Uterus (tissue), 4 donors: Measurements from ENCODE around the gene ETV7. TPM values are rescaled to one million over a fixed set of nuclear protein-coding genes. Genes with fewer than 3 reads are reported as not detected.

ENCODE experiments used
- DNase-seq, 2 donors: peaks; one replicate each; pipeline ENCODE4 v3.0.0-alpha.2; 2019 to 2020
- H3K27ac ChIP-seq, 2 donors: fragments of 200-600 bp; sonication (generic); 1 replicate in 1 of 2; 2 replicates in 1 of 2; pipeline ENCODE4 v1.5.1; 2016 to 2018
- H3K27me3 ChIP-seq, 2 donors: fragments of 200-600 bp; sonication (generic); one replicate each; pipeline ENCODE4 v1.5.1; 2018 to 2019; ENCODE audit warnings: control low read depth in 1 of 2
- H3K36me3 ChIP-seq, 2 donors: fragments of 200-600 bp; sonication (generic); one replicate each; pipeline ENCODE4 v1.5.1; 2019; ENCODE audit warnings: control low read depth in 1 of 2
- H3K4me1 ChIP-seq, 2 donors: fragments of 200-600 bp; sonication (generic); one replicate each; pipeline ENCODE4 v1.5.1; 2018 to 2019; ENCODE audit warnings: control low read depth in 1 of 2
- H3K4me3 ChIP-seq, 2 donors: fragments of 200-600 bp; sonication (generic); 1 replicate in 1 of 2; 2 replicates in 1 of 2; pipeline ENCODE4 v1.5.1; 2018 to 2019; ENCODE audit warnings: mild to moderate bottlenecking in 1 of 2
- H3K9me3 ChIP-seq, 2 donors: fragments of 200-600 bp; sonication (generic); one replicate each; pipeline ENCODE4 v1.5.1; 2019; ENCODE audit warnings: control low read depth in 1 of 2
- CTCF ChIP-seq, 4 experiments: fragments of 200-600 bp in 2 of 4; fragments of 450-650 bp in 2 of 4; sonication (generic) in 2 of 4; IDR thresholded peaks; one replicate each; pipeline ENCODE4 v1.5.1; 2016 to 2019; ENCODE audit warnings: antibody characterized with exemption in 4 of 4, mild to moderate bottlenecking in 2 of 4, moderate library complexity in 1 of 4
- POLR2A ChIP-seq, 2 donors: fragments of 450-650 bp; IDR thresholded peaks; one replicate each; pipeline ENCODE4 v1.6.1; 2016; ENCODE audit warnings: antibody characterized with exemption in 2 of 2, mild to moderate bottlenecking in 1 of 2, moderate library complexity in 1 of 2
- intact Hi-C: fragments of 100-400 bp; cut with DNase I; formaldehyde crosslinking; loops from one replicate; pipeline ENCODE4 v1.15.1; 2023; ENCODE audit warnings: low total_unique reads
- total RNA-seq, 4 donors: library from RNA; depleted of rRNA in 3 of 4; stranded (reverse); fragments of >200 nt in 3 of 4; gene quantifications; one replicate each; pipeline versions ENCODE4 v1.1.0 to v1.2.4, GENCODE V29; 2014 to 2023
- donor health status: DM: yes; HTN: yes; CAD: no.

The ETV7 gene
- total RNA-seq, 4 donors from 2014 or later, result 1.3 TPM; not detected in 3

DNA sequence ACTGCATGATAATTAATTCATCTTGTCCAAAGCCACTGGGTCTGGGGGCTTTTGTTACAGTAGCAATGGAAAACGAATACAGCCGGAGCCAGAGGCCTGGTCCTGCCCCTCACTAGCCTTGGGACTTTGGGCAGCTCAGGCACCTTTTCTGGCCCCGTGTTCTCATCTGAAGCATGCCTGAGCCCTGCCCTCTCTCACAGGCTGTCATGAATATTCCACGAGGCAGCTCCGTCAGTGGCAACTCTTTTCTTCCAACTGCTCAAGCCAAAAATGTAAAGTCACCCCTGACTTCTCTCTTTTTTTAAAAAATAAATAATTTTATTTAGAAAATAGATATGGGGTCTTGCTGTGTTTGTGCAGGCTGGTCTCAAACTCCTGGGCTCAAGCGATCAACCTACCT is 56.1 kb downstream of the ETV7 start:
- H3K36me3 ChIP-seq, result no peaks in the 10 kb centered on the region
- H3K4me1 ChIP-seq, result no peaks in the 10 kb centered on the region
- no peak for DNase-seq
- no peak for TF ChIP-seq CTCF (IDR thresholded peaks at IDR 0.05)
- TF ChIP-seq POLR2A (IDR thresholded peaks at IDR 0.05), result no peak
- no peaks in the 10 kb centered on the region for H3K9me3 ChIP-seq
- intact Hi-C loops, result no loop called here
- H3K4me3 ChIP-seq, result no peak overlapping the region
- no peaks in the 10 kb centered on the region for H3K27me3 ChIP-seq
- no peak overlapping the region for H3K27ac ChIP-seq

DNA sequence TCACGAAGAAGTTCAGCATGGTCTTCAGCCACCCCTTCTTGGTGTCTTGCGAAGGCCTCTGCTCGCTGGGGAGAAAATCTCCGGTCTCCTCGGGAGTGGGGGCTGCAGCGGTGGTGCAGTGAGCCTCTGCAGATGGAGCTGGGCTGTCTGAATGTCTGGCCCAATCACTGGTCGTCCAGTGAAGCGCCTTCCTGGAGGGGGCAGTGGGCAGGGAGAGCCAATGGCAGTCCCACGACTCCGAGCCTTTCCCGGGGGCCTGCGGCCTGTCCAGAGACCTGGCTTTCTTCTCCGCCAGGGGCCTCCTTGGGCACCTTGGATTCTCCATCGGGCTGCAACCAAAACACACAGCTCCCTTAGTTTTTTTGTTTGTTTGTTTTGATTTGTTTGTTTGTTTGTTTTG is 57.1 kb downstream of the ETV7 start:
- TF ChIP-seq CTCF (IDR thresholded peaks at IDR 0.05) (no peak), POLR2A (IDR thresholded peaks at IDR 0.05) (no peak)
- intact Hi-C loops, result no loop called here
- Histone ChIP-seq H3K9me3 (no peaks in the 10 kb centered on the region), H3K36me3 (no peaks in the 10 kb centered on the region), H3K27ac (no peak overlapping the region), H3K4me3 (no peak overlapping the region), H3K4me1 (no peaks in the 10 kb centered on the region), H3K27me3 (no peaks in the 10 kb centered on the region)
- DNase-seq, result no peak

GRCh38 chr6:36329798-36330291 is 57.6 kb downstream of the ETV7 start:
- H3K36me3 ChIP-seq, result no peaks in the 10 kb centered on the region
- intact Hi-C loops, result no loop called here
- H3K27me3 ChIP-seq, result no peaks in the 10 kb centered on the region
- H3K4me1 ChIP-seq, result no peaks in the 10 kb centered on the region
- TF ChIP-seq CTCF (IDR thresholded peaks at IDR 0.05), result no peak
- no peak for TF ChIP-seq POLR2A (IDR thresholded peaks at IDR 0.05)
- H3K9me3 ChIP-seq, result no peaks in the 10 kb centered on the region
- H3K27ac ChIP-seq, result no peak overlapping the region
- no peak for DNase-seq
- H3K4me3 ChIP-seq, result no peak overlapping the region

DNA sequence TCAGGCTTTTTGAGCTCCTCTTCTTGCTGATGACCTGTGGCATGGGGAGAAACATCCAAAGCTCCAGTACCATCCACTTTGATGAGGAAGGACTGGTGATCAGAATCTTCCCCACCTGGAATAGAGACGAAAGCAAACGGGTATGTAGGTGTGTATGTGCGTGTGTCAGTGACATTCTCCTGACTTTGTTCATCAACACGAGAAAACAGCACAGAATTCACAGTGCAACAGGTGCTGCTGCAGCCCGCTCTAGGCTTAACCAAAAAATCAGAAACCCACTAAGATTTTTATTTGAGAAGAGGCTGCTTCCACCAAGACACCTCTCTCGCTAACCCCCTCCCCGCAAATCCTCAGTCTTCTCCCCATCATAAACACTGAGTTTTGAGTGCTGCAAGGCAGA is 58.9 kb downstream of the ETV7 start:
- no peak overlapping the region for H3K4me3 ChIP-seq
- no peak for DNase-seq
- H3K9me3 ChIP-seq, result no peaks in the 10 kb centered on the region
- no peak overlapping the region for H3K27ac ChIP-seq
- no peaks in the 10 kb centered on the region for H3K4me1 ChIP-seq
- no peak for TF ChIP-seq CTCF (IDR thresholded peaks at IDR 0.05)
- no peak for TF ChIP-seq POLR2A (IDR thresholded peaks at IDR 0.05)
- no peaks in the 10 kb centered on the region for H3K36me3 ChIP-seq
- intact Hi-C loops, result no loop called here
- no peaks in the 10 kb centered on the region for H3K27me3 ChIP-seq

- no peak overlapping the region for H3K4me3 ChIP-seq
- H3K9me3 ChIP-seq, result no peaks in the 10 kb centered on the region
- no peaks in the 10 kb centered on the region for H3K4me1 ChIP-seq
- H3K36me3 ChIP-seq, result no peaks in the 10 kb centered on the region
- no peak overlapping the region for H3K27ac ChIP-seq
- intact Hi-C loops, result no loop called here
- TF ChIP-seq POLR2A (IDR thresholded peaks at IDR 0.05) (no peak), CTCF (IDR thresholded peaks at IDR 0.05) (no peak)
- no peak for DNase-seq
- no peaks in the 10 kb centered on the region for H3K27me3 ChIP-seq
Observed at GRCh38 chr6:36327919-36328236, 59.6 kb downstream of the ETV7 start.
